Panc1 (cell line): ENCODE measurements around the gene SCGB1C1.

Experiments
- CTCF ChIP-seq: fragments of 450-650 bp; IDR thresholded peaks from 2 replicates; pipeline ENCODE4 v1.5.1; 2017; ENCODE audit warnings: mild to moderate bottlenecking
- POLR2AphosphoS5 ChIP-seq: IDR thresholded peaks from 2 replicates; pipeline ENCODE4 v1.6.1; 2012; ENCODE audit warnings: mild to moderate bottlenecking, low read depth, low read length, moderate library complexity
- SIN3A ChIP-seq: IDR thresholded peaks from 2 replicates; pipeline ENCODE4 v1.6.1; 2012; ENCODE audit warnings: low read depth, mild to moderate bottlenecking, low read length, moderate library complexity, borderline replicate concordance; ENCODE audit not compliant: insufficient read depth
- TCF7L2 ChIP-seq: IDR thresholded peaks from 2 replicates; pipeline ENCODE4 v1.6.1; 2011; ENCODE audit warnings: mild to moderate bottlenecking, low read depth, low read length, inconsistent platforms

- no peak for TF ChIP-seq CTCF
- no peak for TF ChIP-seq TCF7L2
- TF ChIP-seq POLR2AphosphoS5 = no peak
- no peak for TF ChIP-seq SIN3A
These were observed 17.9 kb downstream of the SCGB1C1 start for GRCh38 chr11:210803-211180.
